ENCODE data around the gene DDX3X. TPM values are rescaled to one million over a fixed set of nuclear protein-coding genes. Genes with fewer than 3 reads are reported as not detected.
"Not testable (repeated sequence)": the region's sequence is repeated elsewhere in the genome, so short reads cannot be mapped to it uniquely, and the experiment has no call there.

DDX3X gene
- 199 to 261 TPM (median 201 TPM) in 3 replicates for total RNA-seq
- long read RNA-seq, full-length matches to known transcripts, result 185 of 218 reads
- long read RNA-seq, partial matches to known transcripts, result 23 of 218 reads
- long read RNA-seq, other reads (novel, unspliced or antisense), result 10 of 218 reads

DNA sequence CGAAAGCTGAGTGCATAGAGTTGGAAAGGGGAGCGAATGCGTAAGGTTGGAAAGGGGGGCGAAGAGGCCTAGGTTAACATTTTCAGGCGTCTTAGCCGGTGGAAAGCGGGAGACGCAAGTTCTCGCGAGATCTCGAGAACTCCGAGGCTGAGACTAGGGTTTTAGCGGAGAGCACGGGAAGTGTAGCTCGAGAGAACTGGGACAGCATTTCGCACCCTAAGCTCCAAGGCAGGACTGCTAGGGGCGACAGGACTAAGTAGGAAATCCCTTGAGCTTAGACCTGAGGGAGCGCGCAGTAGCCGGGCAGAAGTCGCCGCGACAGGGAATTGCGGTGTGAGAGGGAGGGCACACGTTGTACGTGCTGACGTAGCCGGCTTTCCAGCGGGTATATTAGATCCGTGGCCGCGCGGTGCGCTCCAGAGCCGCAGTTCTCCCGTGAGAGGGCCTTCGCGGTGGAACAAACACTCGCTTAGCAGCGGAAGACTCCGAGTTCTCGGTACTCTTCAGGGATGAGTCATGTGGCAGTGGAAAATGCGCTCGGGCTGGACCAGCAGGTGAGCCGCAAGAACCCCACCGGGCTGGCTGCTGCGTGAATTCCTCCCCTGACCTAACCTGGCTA, at the start of gene DDX3X:
Gene DDX3X (plus strand): TSS at position 419 of the 619 bp plus-strand sequence. CDS start 91 bp downstream, at position 510.
- Mint-ChIP-seq H3K4me3 (ENCODE audit: unreplicated experiment) (peak within 1 kb of the TSS; percentile 92), H3K9me3 (ENCODE audit: low read depth) (peaks cover 2% of the 10 kb centered on the region), H3K36me3 (ENCODE audit: low read depth) (peaks cover 2% of the 10 kb centered on the region), H3K27ac (ENCODE audit: unreplicated experiment) (peak within 1 kb of the TSS; percentile 100), H3K27me3 (ENCODE audit: low read depth) (no peaks in the 10 kb centered on the region), H3K4me1 (ENCODE audit: low read depth) (peaks cover 41% of the 10 kb centered on the region)
- no peak for DNase-seq (ENCODE audit: low spot score)
- TF ChIP-seq, protein P1, sequence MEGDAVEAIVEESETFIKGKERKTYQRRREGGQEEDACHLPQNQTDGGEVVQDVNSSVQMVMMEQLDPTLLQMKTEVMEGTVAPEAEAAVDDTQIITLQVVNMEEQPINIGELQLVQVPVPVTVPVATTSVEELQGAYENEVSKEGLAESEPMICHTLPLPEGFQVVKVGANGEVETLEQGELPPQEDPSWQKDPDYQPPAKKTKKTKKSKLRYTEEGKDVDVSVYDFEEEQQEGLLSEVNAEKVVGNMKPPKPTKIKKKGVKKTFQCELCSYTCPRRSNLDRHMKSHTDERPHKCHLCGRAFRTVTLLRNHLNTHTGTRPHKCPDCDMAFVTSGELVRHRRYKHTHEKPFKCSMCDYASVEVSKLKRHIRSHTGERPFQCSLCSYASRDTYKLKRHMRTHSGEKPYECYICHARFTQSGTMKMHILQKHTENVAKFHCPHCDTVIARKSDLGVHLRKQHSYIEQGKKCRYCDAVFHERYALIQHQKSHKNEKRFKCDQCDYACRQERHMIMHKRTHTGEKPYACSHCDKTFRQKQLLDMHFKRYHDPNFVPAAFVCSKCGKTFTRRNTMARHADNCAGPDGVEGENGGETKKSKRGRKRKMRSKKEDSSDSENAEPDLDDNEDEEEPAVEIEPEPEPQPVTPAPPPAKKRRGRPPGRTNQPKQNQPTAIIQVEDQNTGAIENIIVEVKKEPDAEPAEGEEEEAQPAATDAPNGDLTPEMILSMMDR (IDR thresholded peaks at IDR 0.05), result peak; percentile 19

DNA sequence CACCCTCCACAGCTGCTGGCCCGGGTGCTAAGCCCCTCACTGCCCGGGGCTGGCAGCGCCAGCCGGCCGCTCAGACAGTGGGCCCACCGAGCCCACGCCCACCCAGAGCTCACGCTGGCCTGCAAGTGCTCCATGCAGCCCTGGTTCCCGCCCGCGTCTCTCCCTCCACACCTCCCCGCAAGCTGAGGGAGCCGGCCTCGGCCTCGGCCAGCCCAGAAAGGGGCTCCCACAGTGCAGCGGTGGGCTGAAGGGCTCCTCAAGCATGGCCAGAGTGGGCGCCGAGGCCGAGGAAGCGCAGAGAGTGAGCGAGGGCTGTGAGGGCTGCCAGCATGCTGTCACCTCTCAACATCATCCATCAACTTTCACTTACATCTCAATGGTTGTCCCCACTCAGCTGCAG, 48.0 kb upstream of the DDX3X start:
- not testable (repeated sequence) for H3K27ac Mint-ChIP-seq (ENCODE audit: unreplicated experiment); H3K9me3 Mint-ChIP-seq (ENCODE audit: low read depth); H3K27me3 Mint-ChIP-seq (ENCODE audit: low read depth); DNase-seq (ENCODE audit: low spot score); H3K4me3 Mint-ChIP-seq (ENCODE audit: unreplicated experiment); H3K36me3 Mint-ChIP-seq (ENCODE audit: low read depth); H3K4me1 Mint-ChIP-seq (ENCODE audit: low read depth)

DNA sequence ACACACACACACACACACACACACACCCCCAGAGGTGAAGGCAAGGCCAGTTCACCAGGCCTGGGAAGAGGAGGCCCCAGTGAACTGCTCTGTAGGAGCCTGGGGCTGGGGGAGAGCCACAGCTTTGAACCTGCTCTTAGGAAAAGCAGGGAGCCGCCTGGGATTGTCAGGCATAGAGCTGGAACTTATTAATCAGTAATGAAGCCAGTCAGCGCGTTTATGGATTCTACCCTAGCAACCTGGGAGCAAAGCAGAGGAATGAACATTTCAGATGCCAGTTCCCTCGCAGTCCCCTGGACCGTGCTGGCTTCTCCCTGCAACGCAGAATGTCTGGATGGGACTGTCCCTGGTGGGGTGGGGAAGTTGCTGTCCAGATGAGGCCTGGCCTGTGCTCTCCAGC, 45.3 kb upstream of the DDX3X start:
- H3K27ac Mint-ChIP-seq (ENCODE audit: unreplicated experiment), result no peak overlapping the region
- H3K4me1 Mint-ChIP-seq (ENCODE audit: low read depth), result no peaks in the 10 kb centered on the region
- H3K4me3 Mint-ChIP-seq (ENCODE audit: unreplicated experiment), result no peak overlapping the region
- TF ChIP-seq, protein P1 (IDR thresholded peaks at IDR 0.05), result no peak
- no peak for DNase-seq (ENCODE audit: low spot score)
- peaks cover 1% of the 10 kb centered on the region for H3K36me3 Mint-ChIP-seq (ENCODE audit: low read depth)
- no peaks in the 10 kb centered on the region for H3K27me3 Mint-ChIP-seq (ENCODE audit: low read depth)
- H3K9me3 Mint-ChIP-seq (ENCODE audit: low read depth), result peaks cover 4% of the 10 kb centered on the region

DNA sequence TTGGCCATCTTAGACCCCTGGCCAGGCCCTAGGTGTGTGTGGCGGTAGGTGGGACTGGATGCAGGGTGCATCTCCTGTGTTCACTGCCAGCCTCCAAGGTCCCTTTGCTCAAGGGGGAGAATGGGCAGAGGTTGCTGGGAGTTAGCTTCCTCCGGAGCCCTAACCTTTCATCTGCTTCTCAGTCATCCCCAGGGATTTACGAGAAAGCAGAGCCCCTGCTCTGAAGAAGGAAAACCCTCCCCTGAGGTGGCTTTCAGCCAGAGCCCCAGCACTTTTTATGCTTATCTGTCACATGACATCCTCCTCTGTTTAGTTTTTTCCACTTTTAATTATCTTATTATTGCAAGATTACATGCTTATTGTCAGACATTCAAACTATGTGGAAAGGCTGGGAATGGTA, 44.9 kb upstream of the DDX3X start:
- Mint-ChIP-seq H3K36me3 (ENCODE audit: low read depth) (peaks cover 1% of the 10 kb centered on the region), H3K9me3 (ENCODE audit: low read depth) (peaks cover 4% of the 10 kb centered on the region), H3K27me3 (ENCODE audit: low read depth) (no peaks in the 10 kb centered on the region), H3K4me1 (ENCODE audit: low read depth) (no peaks in the 10 kb centered on the region), H3K4me3 (ENCODE audit: unreplicated experiment) (no peak overlapping the region), H3K27ac (ENCODE audit: unreplicated experiment) (no peak overlapping the region)
- DNase-seq (ENCODE audit: low spot score), result no peak
- TF ChIP-seq, protein P1 (IDR thresholded peaks at IDR 0.05), result no peak

DNA sequence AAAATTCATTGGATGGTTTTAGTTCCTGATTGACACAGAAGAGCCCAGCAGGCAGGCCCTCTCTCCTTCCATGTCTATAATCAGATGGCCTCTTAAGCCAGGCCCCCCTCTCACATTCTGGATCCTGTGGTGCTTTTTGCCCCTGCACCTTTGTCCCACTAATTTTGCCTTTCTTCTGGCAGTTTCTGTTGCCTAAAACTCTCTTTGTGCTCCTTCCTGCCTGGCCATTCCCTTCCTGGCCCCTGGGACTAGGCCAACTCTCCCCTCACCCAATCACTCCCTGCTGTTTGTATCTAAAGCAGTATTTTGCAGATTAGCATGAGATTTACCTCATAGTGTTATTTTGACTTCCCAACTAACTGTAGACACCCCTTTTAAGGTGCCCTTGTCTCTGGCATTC, 42.7 kb upstream of the DDX3X start:
- H3K27ac Mint-ChIP-seq (ENCODE audit: unreplicated experiment), result no peak overlapping the region
- peaks cover 1% of the 10 kb centered on the region for H3K36me3 Mint-ChIP-seq (ENCODE audit: low read depth)
- peaks cover 7% of the 10 kb centered on the region for H3K9me3 Mint-ChIP-seq (ENCODE audit: low read depth)
- no peaks in the 10 kb centered on the region for H3K4me1 Mint-ChIP-seq (ENCODE audit: low read depth)
- TF ChIP-seq, protein P1 (IDR thresholded peaks at IDR 0.05), result no peak
- no peak for DNase-seq (ENCODE audit: low spot score)
- H3K27me3 Mint-ChIP-seq (ENCODE audit: low read depth), result no peaks in the 10 kb centered on the region
- H3K4me3 Mint-ChIP-seq (ENCODE audit: unreplicated experiment), result no peak overlapping the region

DNA sequence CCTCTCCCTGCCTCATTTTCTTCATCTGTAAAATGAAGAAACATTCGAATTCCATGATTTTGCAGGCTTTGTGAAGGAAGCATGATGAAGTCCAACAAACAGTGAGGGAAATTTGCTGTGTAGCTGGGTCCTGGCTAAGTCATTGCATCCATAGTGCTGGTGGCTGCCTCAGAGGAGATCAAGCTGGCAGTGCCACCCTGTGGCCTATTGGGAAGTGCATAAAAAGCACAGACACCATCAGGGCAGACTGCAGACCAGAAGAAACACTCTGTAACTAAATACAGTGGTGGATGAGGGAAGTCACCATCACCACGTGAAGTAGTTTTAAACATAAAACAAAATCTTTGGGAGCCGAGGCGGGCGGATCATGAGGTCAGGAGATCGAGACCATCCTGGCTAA, 40.7 kb upstream of the DDX3X start:
- no peaks in the 10 kb centered on the region for H3K27me3 Mint-ChIP-seq (ENCODE audit: low read depth)
- no peak overlapping the region for H3K27ac Mint-ChIP-seq (ENCODE audit: unreplicated experiment)
- peaks cover 1% of the 10 kb centered on the region for H3K36me3 Mint-ChIP-seq (ENCODE audit: low read depth)
- no peak for DNase-seq (ENCODE audit: low spot score)
- no peaks in the 10 kb centered on the region for H3K4me1 Mint-ChIP-seq (ENCODE audit: low read depth)
- TF ChIP-seq, protein P1 (IDR thresholded peaks at IDR 0.05), result peak; percentile 42
- peaks cover 7% of the 10 kb centered on the region for H3K9me3 Mint-ChIP-seq (ENCODE audit: low read depth)
- no peak overlapping the region for H3K4me3 Mint-ChIP-seq (ENCODE audit: unreplicated experiment)

Data from chondrocyte (in vitro differentiated cells).